Neutrophil (primary cell): ENCODE results near the gene DMKN.

Experiments
- H3K27ac ChIP-seq: fragments of 200-600 bp; sonication (generic); 2 replicates; pipeline ENCODE4 v1.5.1; 2016; ENCODE audit warnings: mild to moderate bottlenecking, moderate library complexity
- H3K27me3 ChIP-seq: fragments of 200-600 bp; sonication (generic); 2 replicates; pipeline ENCODE4 v1.6.0; 2016; ENCODE audit warnings: mild to moderate bottlenecking
- H3K36me3 ChIP-seq: fragments of 200-600 bp; sonication (generic); 2 replicates; pipeline ENCODE4 v1.5.1; 2017
- H3K4me1 ChIP-seq, 2 experiments: fragments of 200-600 bp in 1 of 2; sonication (generic) in 1 of 2; 1 replicate in 1 of 2; 2 replicates in 1 of 2; pipeline versions ENCODE4 v1.5.1 to v1.6.1; 2013 to 2016; ENCODE audit warnings: low read depth in 1 of 2, low read length in 1 of 2, mild to moderate bottlenecking in 1 of 2, moderate library complexity in 1 of 2; ENCODE audit not compliant: control insufficient read depth in 1 of 2, insufficient read depth in 1 of 2
- H3K4me3 ChIP-seq, 2 experiments: fragments of 200-600 bp in 1 of 2; sonication (generic) in 1 of 2; 1 replicate in 1 of 2; 2 replicates in 1 of 2; pipeline ENCODE4 v1.5.1; 2013 to 2016; ENCODE audit warnings: low read depth in 1 of 2, low read length in 1 of 2, mild to moderate bottlenecking in 1 of 2, moderate library complexity in 1 of 2
- H3K9me3 ChIP-seq: fragments of 200-600 bp; sonication (generic); 2 replicates; pipeline ENCODE4 v1.5.1; 2016
- TF ChIP-seq, protein P1 (sequence below): fragments of 200-600 bp; sonication (generic); IDR thresholded peaks from 2 replicates; pipeline ENCODE4 v1.5.1; 2016; ENCODE audit warnings: antibody characterized with exemption

Gene DMKN

DNA sequence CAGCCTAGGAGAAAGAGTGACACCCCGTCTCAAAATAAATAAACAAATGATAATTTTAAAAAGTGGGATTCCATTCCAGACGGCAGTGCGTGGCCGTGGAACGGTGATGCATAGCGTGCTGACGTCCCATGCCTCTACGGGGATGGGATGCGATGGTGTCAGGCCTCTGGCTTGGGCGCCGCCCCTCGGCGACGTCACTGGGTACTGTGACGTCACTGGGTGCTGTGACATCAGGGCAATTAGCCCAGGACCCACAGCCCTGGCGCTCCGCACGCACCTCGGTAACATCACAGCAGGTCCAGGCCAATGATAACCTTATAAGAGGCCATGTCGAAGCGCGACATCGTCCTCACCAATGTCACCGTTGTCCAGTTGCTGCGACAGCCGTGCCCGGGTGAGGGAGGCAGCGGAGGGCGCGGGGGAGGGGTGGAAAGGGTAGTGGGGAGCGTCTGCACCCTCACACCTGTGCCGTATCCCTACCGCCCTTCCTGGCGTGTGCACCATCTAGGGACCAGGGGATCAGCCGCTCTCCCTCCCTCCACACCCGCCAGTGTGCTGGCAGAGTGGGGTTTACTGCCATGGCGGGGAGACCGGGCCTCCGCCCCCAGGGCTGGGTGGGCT, 19.9 kb upstream of the DMKN start, which contains the start of gene GAPDHS:
GAPDHS (plus strand) TSS at position 256 of the 621 bp plus-strand sequence; CDS start at position 328, 72 bp downstream.
- TF ChIP-seq, protein P1, sequence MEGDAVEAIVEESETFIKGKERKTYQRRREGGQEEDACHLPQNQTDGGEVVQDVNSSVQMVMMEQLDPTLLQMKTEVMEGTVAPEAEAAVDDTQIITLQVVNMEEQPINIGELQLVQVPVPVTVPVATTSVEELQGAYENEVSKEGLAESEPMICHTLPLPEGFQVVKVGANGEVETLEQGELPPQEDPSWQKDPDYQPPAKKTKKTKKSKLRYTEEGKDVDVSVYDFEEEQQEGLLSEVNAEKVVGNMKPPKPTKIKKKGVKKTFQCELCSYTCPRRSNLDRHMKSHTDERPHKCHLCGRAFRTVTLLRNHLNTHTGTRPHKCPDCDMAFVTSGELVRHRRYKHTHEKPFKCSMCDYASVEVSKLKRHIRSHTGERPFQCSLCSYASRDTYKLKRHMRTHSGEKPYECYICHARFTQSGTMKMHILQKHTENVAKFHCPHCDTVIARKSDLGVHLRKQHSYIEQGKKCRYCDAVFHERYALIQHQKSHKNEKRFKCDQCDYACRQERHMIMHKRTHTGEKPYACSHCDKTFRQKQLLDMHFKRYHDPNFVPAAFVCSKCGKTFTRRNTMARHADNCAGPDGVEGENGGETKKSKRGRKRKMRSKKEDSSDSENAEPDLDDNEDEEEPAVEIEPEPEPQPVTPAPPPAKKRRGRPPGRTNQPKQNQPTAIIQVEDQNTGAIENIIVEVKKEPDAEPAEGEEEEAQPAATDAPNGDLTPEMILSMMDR = no peak
- Histone ChIP-seq H3K4me3 (no peak within 1 kb of the TSS), H3K27ac (no peak within 1 kb of the TSS), H3K36me3 (no peaks in the 10 kb centered on the region), H3K4me1 (no peaks in the 10 kb centered on the region), H3K27me3 (peaks cover 77% of the 10 kb centered on the region), H3K9me3 (no peaks in the 10 kb centered on the region)

DNA sequence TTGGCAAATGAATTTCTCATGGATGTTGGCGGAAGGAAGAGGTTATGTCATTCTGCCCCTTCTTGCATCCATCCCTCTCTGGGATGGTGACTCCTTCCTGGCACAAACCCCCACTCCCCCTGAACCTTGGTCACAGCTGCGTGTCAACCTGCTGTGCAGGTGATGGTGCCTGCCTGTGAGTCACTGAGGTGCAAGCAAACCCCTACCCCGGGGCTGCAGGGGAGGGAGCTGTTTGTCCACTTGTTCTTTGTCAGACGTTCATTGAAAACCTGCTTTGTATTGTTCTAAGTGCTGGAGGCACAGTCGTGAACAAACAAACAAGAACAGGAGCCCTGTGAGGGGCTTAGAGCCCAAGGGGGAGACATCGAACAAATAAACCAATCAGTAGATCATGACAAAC, 17.8 kb upstream of the DMKN start:
- H3K9me3 ChIP-seq = no peaks in the 10 kb centered on the region
- H3K4me3 ChIP-seq = no peak overlapping the region
- H3K27ac ChIP-seq = no peak overlapping the region
- peaks cover 72% of the 10 kb centered on the region for H3K27me3 ChIP-seq
- no peaks in the 10 kb centered on the region for H3K4me1 ChIP-seq
- TF ChIP-seq, protein P1 = no peak
- H3K36me3 ChIP-seq = no peaks in the 10 kb centered on the region

DNA sequence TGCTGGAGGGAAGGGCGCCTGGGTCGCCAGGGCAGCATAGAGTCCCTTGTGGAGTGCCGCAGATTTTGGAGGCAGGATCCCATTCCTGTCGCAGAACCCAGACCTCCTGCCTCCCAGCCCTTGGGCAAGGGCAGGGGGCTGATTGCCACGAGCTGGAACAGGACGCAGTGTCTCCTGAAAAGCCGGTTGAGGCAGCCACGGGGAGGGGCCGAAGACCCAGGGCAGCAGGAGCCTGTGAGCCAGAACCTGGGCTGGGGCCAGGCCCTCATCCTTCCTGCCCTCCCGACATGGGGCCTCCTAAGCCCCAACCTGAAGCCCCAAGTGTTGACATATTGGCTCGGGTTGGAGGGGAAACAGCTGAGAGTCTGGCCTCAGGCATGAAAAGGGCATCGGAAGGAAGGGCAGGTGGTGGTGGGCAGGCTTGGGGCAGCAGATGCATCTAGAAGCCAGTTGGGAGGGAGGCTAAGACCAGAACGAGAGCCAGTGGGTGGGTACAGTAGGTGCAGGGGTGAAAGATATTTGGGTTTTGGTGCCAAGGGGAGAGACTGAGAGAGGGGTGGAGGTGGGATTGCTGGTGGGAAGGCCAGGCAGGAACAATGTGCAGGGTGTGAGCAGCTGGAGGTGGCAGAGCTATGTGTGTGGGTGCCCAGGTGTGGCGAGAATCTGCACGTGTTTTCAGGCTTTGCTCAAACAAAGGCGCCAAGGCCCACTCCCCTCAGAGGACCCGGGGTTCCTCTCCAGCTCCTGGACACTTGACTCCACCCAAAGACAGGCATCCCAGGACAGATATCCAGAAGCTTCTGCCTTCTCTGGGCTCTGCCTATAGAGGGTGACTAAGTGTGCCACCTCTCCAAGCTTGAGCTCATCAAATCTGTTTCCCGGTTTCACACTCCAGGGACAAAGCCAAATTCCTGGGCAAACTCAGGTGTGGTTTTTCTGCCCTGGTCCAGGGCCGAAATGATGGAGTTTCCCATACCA, 16.1 kb upstream of the DMKN start:
- TF ChIP-seq, protein P1 = no peak
- no peaks in the 10 kb centered on the region for H3K4me1 ChIP-seq
- peaks cover 54% of the 10 kb centered on the region for H3K27me3 ChIP-seq
- H3K9me3 ChIP-seq = no peaks in the 10 kb centered on the region
- H3K27ac ChIP-seq = no peak overlapping the region
- no peaks in the 10 kb centered on the region for H3K36me3 ChIP-seq
- no peak overlapping the region for H3K4me3 ChIP-seq

DNA sequence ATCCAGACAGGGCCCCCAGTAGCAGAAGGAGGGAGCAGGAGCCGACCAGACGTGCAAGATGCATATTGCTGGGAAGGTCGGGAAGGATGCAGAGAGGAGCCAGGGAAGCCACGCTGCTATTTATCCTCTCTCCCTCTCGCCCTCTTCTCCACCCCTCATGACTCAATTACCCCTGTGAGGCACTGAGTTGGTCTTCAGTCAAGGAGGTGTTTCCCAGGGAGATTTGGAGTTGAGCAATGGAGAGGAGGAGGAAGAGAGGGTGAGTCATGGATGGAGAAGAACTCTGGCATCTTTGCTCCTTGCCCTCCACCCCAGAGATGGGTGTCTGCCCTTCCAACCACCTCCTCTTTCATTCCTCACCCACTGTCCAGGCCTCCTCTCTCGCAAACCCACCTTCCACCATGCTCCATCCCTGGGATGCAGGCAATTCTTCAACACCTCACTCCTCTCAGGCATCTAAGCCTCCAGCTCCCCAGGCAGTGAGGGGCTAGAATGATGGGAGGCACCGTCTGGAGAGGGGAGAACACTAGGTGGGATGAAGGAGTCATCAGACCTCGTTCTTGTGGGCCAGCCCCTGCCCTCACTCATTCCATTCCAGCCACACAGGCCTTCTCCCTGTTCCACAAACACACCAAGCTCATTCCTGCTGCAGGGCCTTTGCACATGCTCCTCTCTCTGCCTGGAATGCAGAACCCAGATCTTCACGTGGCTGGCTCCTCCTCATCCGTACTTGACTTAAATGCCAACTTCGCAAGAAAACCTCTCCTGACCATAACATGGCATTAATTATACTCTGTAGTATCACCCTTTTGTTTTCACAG, 15.0 kb upstream of the DMKN start, which contains the start of gene SBSN:
SBSN (minus strand) TSS at position 94 of the 821 bp plus-strand sequence; CDS start at position 64, 30 bp downstream.
- TF ChIP-seq, protein P1 = no peak
- no peak within 1 kb of the TSS for H3K4me3 ChIP-seq
- no peak within 1 kb of the TSS for H3K27ac ChIP-seq
- no peaks in the 10 kb centered on the region for H3K4me1 ChIP-seq
- no peaks in the 10 kb centered on the region for H3K9me3 ChIP-seq
- H3K27me3 ChIP-seq = peaks cover 43% of the 10 kb centered on the region
- no peaks in the 10 kb centered on the region for H3K36me3 ChIP-seq

DNA sequence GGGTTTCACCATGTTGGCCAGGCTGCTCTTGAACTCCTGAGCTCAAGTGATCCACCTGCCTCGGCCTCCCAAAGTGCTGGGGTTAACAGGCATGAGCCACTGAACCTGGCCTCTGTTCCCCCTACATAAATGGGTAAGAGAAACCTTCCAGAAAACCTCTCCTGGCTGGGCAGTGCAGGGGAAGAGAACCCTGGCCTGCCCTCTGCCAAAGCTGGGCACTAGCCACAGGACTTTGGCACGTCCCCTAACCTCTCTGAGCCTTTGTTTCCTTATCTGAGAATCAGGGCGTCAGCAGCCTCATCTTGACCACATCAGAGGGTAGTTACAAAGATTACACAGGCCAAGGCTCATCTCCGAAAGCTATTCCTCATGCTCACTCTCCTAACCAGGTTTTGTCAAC, 12.4 kb upstream of the DMKN start:
- Histone ChIP-seq H3K4me1 (no peaks in the 10 kb centered on the region), H3K9me3 (no peaks in the 10 kb centered on the region), H3K27ac (no peak overlapping the region), H3K27me3 (peaks cover 21% of the 10 kb centered on the region), H3K4me3 (no peak overlapping the region), H3K36me3 (no peaks in the 10 kb centered on the region)
- TF ChIP-seq, protein P1 = no peak
